WTC11 (cell line): ENCODE measurements around the gene STYK1. TPM values are rescaled to one million over a fixed set of nuclear protein-coding genes. Genes with fewer than 3 reads are reported as not detected.

Experiments used
- ATAC-seq: fragments of 200-7000 bp; cut with Tn5 transposase; 2 replicates; pipeline ENCODE4 v1.10.0; 2021; ENCODE audit warnings: mild to moderate bottlenecking, moderate library complexity
- CTCF ChIA-PET: fragments of 300-600 bp; sonication (Branson Sonifier 250); formaldehyde crosslinking; loops from one replicate; lab custom pipeline; 2021; ENCODE audit warnings: antibody characterized with exemption; lab: Charles Lee
- POLR2A ChIA-PET: fragments of 350-600 bp; sonication (Branson Sonifier 250); formaldehyde crosslinking; loops from one replicate; lab custom pipeline; 2021; ENCODE audit warnings: antibody characterized with exemption; lab: Charles Lee
- DNase-seq: peaks from one replicate; pipeline ENCODE4 v3.0.0; 2021; ENCODE audit warnings: low spot score
- H3K27ac Mint-ChIP-seq: 2 replicates; pipeline ENCODE4 v1.8.0; 2021; ENCODE audit warnings: mixed read lengths
- H3K27me3 Mint-ChIP-seq: 2 replicates; pipeline ENCODE4 v1.8.0; 2021; ENCODE audit warnings: low read depth, mild to moderate bottlenecking, moderate library complexity, mixed read lengths
- H3K36me3 Mint-ChIP-seq: 2 replicates; pipeline ENCODE4 v1.8.0; 2021; ENCODE audit warnings: mixed read lengths
- H3K4me1 Mint-ChIP-seq: 2 replicates; pipeline ENCODE4 v1.8.0; 2022; ENCODE audit warnings: mixed read lengths
- H3K4me3 Mint-ChIP-seq: 2 replicates; pipeline ENCODE4 v1.8.0; 2021; ENCODE audit warnings: mild to moderate bottlenecking, moderate library complexity, mixed read lengths
- H3K9me3 Mint-ChIP-seq: 2 replicates; pipeline ENCODE4 v1.8.0; 2021; ENCODE audit warnings: mixed read lengths
- CREM ChIP-seq: sonication (generic); formaldehyde crosslinking; IDR thresholded peaks from 2 replicates; pipeline ENCODE4 v1.8.1; 2022; ENCODE audit warnings: mild to moderate bottlenecking, missing genetic modification reagents, moderate library complexity
- ESRRA ChIP-seq: sonication (generic); formaldehyde crosslinking; IDR thresholded peaks from 2 replicates; pipeline ENCODE4 v1.8.1; 2022; ENCODE audit warnings: mild to moderate bottlenecking, missing genetic modification reagents, borderline replicate concordance
- GABPB1 ChIP-seq: sonication (generic); formaldehyde crosslinking; IDR thresholded peaks from 2 replicates; pipeline ENCODE4 v1.8.1; 2023; ENCODE audit warnings: mild to moderate bottlenecking, missing genetic modification reagents
- MYBL2 ChIP-seq: sonication (generic); formaldehyde crosslinking; IDR thresholded peaks from 2 replicates; pipeline ENCODE4 v1.8.1; 2023; ENCODE audit warnings: mild to moderate bottlenecking, moderate library complexity, missing genetic modification reagents
- NR1H2 ChIP-seq: sonication (generic); formaldehyde crosslinking; IDR thresholded peaks from 2 replicates; pipeline ENCODE4 v1.9.0; 2021; ENCODE audit warnings: mild to moderate bottlenecking, moderate library complexity, missing genetic modification reagents
- ZNF219 ChIP-seq: sonication (generic); formaldehyde crosslinking; IDR thresholded peaks from 2 replicates; pipeline ENCODE4 v1.8.0; 2023; ENCODE audit warnings: missing genetic modification reagents, mild to moderate bottlenecking, borderline replicate concordance
- ZNF396 ChIP-seq: fragments of 250-450 bp; sonication (Bioruptor Pico); IDR thresholded peaks from 2 replicates; pipeline ENCODE4 v1.8.0; 2021; ENCODE audit warnings: mild to moderate bottlenecking, moderate library complexity, borderline replicate concordance
- total RNA-seq: library from RNA; stranded (reverse); gene quantifications from 3 replicates; pipeline ENCODE4 v1.2.3, GENCODE V29; 2021
- TF ChIP-seq, protein P1 (sequence below): fragments of 200-600 bp; IDR thresholded peaks from 2 replicates; pipeline ENCODE4 v1.8.0; 2022; ENCODE audit warnings: antibody characterized with exemption
- TF ChIP-seq, protein P2 (sequence below): sonication (generic); formaldehyde crosslinking; IDR thresholded peaks from 2 replicates; pipeline ENCODE4 v1.8.1; 2022; ENCODE audit warnings: mild to moderate bottlenecking, moderate library complexity, missing genetic modification reagents
- TF ChIP-seq, protein P3 (sequence below): sonication (generic); formaldehyde crosslinking; IDR thresholded peaks from 2 replicates; pipeline ENCODE4 v1.8.1; 2022; ENCODE audit warnings: low read depth, missing genetic modification reagents, borderline replicate concordance
- TF ChIP-seq, protein P4 (sequence below): sonication (generic); formaldehyde crosslinking; IDR thresholded peaks from 2 replicates; pipeline ENCODE4 v1.8.1; 2023; ENCODE audit warnings: mild to moderate bottlenecking, missing genetic modification reagents, moderate library complexity
- TF ChIP-seq, protein P5 (sequence below): fragments of 250-450 bp; sonication (Bioruptor Pico); IDR thresholded peaks from 2 replicates; pipeline ENCODE4 v2.1.2; 2022; ENCODE audit warnings: mild to moderate bottlenecking, moderate library complexity
- TF ChIP-seq, protein P6 (sequence below): fragments of 250-450 bp; sonication (Bioruptor Pico); conservative IDR thresholded peaks from 2 replicates; pipeline ENCODE4 v1.9.0; 2021; ENCODE audit warnings: mild to moderate bottlenecking
- TF ChIP-seq, protein P7 (sequence below): fragments of 250-450 bp; sonication (Bioruptor Pico); IDR thresholded peaks from 2 replicates; pipeline ENCODE4 v1.9.0; 2021; ENCODE audit warnings: mild to moderate bottlenecking
- TF ChIP-seq, protein P8 (sequence below): sonication (generic); formaldehyde crosslinking; IDR thresholded peaks from 2 replicates; pipeline ENCODE4 v1.8.1; 2023; ENCODE audit warnings: mild to moderate bottlenecking, missing genetic modification reagents
- TF ChIP-seq, protein P9 (sequence below): fragments of 250-450 bp; sonication (Bioruptor Pico); IDR thresholded peaks from 2 replicates; pipeline ENCODE4 v1.9.0; 2021; ENCODE audit warnings: moderate library complexity, mild to moderate bottlenecking, inconsistent platforms, borderline replicate concordance

STYK1 gene
- total RNA-seq, 1 experiment from 2014 or later: 1.6 TPM

DNA sequence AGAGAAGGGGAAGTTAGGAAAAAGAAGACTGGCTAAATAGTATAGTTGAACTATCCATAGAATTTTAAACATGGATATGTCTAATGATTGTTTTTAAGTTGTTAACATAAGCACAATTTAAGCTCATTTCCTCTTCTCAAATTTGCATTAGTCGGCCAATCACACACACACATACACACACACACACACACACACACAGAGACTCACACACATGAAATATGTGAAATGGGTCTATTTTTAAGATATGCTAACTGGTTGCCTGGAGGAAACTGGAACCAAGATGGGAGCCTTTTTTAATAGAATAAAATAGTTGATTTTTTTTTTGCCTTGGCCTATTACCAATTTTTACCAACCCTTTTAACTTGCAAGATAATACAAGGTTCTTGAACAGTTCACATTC lies 24.0 kb upstream of the STYK1 start:
- Mint-ChIP-seq H3K9me3 (no peaks in the 10 kb centered on the region), H3K36me3 (peaks cover 40% of the 10 kb centered on the region), H3K4me3 (no peak overlapping the region), H3K27ac (no peak overlapping the region), H3K27me3 (no peaks in the 10 kb centered on the region)
- ATAC-seq (no peak), DNase-seq (no peak)
- no peak for TF ChIP-seq ZNF396 (CRISPR knock-in tag)
- TF ChIP-seq, protein P1, sequence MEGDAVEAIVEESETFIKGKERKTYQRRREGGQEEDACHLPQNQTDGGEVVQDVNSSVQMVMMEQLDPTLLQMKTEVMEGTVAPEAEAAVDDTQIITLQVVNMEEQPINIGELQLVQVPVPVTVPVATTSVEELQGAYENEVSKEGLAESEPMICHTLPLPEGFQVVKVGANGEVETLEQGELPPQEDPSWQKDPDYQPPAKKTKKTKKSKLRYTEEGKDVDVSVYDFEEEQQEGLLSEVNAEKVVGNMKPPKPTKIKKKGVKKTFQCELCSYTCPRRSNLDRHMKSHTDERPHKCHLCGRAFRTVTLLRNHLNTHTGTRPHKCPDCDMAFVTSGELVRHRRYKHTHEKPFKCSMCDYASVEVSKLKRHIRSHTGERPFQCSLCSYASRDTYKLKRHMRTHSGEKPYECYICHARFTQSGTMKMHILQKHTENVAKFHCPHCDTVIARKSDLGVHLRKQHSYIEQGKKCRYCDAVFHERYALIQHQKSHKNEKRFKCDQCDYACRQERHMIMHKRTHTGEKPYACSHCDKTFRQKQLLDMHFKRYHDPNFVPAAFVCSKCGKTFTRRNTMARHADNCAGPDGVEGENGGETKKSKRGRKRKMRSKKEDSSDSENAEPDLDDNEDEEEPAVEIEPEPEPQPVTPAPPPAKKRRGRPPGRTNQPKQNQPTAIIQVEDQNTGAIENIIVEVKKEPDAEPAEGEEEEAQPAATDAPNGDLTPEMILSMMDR: no peak
- TF ChIP-seq, protein P2, sequence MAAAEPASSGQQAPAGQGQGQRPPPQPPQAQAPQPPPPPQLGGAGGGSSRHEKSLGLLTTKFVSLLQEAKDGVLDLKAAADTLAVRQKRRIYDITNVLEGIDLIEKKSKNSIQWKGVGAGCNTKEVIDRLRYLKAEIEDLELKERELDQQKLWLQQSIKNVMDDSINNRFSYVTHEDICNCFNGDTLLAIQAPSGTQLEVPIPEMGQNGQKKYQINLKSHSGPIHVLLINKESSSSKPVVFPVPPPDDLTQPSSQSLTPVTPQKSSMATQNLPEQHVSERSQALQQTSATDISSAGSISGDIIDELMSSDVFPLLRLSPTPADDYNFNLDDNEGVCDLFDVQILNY (CRISPR knock-in tag): no peak
- no peak for TF ChIP-seq ZNF219 (CRISPR knock-in tag)
- no peak for TF ChIP-seq ESRRA (CRISPR knock-in tag)
- TF ChIP-seq, all 79 proteins: peak for 0
- POLR2A ChIA-PET: no interaction called here
- CTCF ChIA-PET: no interaction called here
- H3K4me1 Mint-ChIP-seq: no peaks in the 10 kb centered on the region

DNA sequence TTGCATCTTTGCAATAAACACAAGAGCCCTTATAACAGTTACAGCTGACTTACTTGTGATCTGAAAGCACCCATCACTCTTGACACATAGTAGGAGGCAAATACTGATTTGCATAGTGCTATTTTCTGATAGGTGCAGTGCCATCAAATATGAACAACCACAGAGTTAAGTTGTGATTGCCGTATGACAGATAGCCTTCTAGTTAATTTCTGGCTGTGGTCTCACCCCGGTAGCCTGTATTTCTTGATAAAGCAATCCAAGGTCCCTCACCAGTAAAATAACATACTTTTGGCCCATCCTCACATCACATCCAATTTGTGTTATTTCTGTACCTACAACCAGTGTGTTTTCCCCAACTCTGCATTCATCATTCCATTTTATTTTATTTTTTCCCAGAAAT lies 23.3 kb upstream of the STYK1 start:
- DNase-seq: no peak
- CTCF ChIA-PET: no interaction called here
- H3K36me3 Mint-ChIP-seq: peaks cover 33% of the 10 kb centered on the region
- POLR2A ChIA-PET: no interaction called here
- H3K4me3 Mint-ChIP-seq: no peak overlapping the region
- H3K27me3 Mint-ChIP-seq: no peaks in the 10 kb centered on the region
- no peaks in the 10 kb centered on the region for H3K9me3 Mint-ChIP-seq
- no peak overlapping the region for H3K27ac Mint-ChIP-seq
- no peak for ATAC-seq
- no peaks in the 10 kb centered on the region for H3K4me1 Mint-ChIP-seq
- TF ChIP-seq, protein P3, sequence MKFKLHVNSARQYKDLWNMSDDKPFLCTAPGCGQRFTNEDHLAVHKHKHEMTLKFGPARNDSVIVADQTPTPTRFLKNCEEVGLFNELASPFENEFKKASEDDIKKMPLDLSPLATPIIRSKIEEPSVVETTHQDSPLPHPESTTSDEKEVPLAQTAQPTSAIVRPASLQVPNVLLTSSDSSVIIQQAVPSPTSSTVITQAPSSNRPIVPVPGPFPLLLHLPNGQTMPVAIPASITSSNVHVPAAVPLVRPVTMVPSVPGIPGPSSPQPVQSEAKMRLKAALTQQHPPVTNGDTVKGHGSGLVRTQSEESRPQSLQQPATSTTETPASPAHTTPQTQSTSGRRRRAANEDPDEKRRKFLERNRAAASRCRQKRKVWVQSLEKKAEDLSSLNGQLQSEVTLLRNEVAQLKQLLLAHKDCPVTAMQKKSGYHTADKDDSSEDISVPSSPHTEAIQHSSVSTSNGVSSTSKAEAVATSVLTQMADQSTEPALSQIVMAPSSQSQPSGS (CRISPR knock-in tag): no peak
- no peak for TF ChIP-seq GABPB1
- TF ChIP-seq, protein P4, sequence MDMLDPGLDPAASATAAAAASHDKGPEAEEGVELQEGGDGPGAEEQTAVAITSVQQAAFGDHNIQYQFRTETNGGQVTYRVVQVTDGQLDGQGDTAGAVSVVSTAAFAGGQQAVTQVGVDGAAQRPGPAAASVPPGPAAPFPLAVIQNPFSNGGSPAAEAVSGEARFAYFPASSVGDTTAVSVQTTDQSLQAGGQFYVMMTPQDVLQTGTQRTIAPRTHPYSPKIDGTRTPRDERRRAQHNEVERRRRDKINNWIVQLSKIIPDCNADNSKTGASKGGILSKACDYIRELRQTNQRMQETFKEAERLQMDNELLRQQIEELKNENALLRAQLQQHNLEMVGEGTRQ (CRISPR knock-in tag): no peak
- TF ChIP-seq, protein P5, sequence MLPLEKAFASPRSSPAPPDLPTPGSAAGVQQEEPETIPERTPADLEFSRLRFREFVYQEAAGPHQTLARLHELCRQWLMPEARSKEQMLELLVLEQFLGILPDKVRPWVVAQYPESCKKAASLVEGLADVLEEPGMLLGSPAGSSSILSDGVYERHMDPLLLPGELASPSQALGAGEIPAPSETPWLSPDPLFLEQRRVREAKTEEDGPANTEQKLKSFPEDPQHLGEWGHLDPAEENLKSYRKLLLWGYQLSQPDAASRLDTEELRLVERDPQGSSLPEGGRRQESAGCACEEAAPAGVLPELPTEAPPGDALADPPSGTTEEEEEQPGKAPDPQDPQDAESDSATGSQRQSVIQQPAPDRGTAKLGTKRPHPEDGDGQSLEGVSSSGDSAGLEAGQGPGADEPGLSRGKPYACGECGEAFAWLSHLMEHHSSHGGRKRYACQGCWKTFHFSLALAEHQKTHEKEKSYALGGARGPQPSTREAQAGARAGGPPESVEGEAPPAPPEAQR (CRISPR knock-in tag): no peak
- TF ChIP-seq, protein P1: no peak
- no peak for TF ChIP-seq NR1H2 (CRISPR knock-in tag)
- TF ChIP-seq, protein P6, sequence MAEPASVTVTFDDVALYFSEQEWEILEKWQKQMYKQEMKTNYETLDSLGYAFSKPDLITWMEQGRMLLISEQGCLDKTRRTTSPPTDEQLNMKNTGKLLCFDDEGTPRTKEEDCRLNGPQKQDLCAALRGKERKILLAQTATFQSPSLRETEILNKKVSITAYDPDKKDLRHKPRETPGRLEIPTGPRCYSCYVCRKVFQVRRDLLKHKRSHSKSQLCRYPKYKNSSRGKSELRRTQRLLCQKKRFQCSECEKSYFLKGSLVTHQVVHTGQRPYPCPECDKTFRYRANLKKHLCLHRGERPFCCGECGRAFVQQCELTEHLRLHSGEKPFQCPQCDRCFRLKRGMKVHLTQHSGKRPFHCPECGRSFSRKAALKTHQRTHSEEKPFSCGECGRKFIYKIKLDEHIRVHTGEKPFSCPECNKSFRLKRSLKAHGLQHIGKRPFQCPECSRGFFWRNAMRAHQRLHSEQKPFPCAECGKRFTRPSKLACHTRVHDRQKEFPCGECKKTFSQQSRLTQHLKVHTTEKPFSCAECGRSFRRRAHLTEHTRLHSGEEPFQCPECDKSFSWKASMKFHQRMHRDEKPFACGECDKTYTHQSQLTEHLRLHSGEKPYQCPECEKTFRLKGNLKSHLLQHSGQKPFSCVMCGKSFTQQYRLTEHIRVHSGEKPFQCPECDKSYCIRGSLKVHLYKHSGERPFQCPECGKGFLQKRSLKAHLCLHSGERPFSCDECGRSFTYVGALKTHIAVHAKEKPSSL (CRISPR knock-in tag): no peak
- no peak for TF ChIP-seq MYBL2
- TF ChIP-seq, protein P7, sequence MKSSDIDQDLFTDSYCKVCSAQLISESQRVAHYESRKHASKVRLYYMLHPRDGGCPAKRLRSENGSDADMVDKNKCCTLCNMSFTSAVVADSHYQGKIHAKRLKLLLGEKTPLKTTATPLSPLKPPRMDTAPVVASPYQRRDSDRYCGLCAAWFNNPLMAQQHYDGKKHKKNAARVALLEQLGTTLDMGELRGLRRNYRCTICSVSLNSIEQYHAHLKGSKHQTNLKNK (CRISPR knock-in tag): no peak
- TF ChIP-seq, protein P8, sequence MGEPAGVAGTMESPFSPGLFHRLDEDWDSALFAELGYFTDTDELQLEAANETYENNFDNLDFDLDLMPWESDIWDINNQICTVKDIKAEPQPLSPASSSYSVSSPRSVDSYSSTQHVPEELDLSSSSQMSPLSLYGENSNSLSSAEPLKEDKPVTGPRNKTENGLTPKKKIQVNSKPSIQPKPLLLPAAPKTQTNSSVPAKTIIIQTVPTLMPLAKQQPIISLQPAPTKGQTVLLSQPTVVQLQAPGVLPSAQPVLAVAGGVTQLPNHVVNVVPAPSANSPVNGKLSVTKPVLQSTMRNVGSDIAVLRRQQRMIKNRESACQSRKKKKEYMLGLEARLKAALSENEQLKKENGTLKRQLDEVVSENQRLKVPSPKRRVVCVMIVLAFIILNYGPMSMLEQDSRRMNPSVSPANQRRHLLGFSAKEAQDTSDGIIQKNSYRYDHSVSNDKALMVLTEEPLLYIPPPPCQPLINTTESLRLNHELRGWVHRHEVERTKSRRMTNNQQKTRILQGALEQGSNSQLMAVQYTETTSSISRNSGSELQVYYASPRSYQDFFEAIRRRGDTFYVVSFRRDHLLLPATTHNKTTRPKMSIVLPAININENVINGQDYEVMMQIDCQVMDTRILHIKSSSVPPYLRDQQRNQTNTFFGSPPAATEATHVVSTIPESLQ: no peak
- no peak for TF ChIP-seq CREM (CRISPR knock-in tag)
- TF ChIP-seq, protein P9, sequence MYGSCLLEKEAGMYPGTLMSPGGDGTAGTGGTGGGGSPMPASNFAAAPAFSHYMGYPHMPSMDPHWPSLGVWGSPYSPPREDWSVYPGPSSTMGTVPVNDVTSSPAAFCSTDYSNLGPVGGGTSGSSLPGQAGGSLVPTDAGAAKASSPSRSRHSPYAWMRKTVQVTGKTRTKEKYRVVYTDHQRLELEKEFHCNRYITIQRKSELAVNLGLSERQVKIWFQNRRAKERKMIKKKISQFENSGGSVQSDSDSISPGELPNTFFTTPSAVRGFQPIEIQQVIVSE: no peak
- no peak for TF ChIP-seq ZNF396 (CRISPR knock-in tag)
